Right lobe of liver (tissue), 6 donors: ENCODE data around the gene VEGFA. TPM values are rescaled to one million over a fixed set of nuclear protein-coding genes. Genes with fewer than 3 reads are reported as not detected.
A peak's percentile ranks its signal among the peaks of the same experiment; 100 is the strongest.

Experiments
- ATAC-seq, 4 donors: fragments of 200-7000 bp; cut with Tn5 transposase; one replicate each; pipeline ENCODE4 v1.9.1; 2020; ENCODE audit warnings: mild to moderate bottlenecking in 4 of 4, moderate library complexity in 4 of 4
- DNase-seq, 3 donors: peaks; one replicate each; pipeline ENCODE4 v3.0.0-alpha.2; 2020
- H3K27ac ChIP-seq, 3 donors: fragments of 200-600 bp; one replicate each; pipeline ENCODE4 v1.8.0; 2022
- H3K27me3 ChIP-seq, 2 donors: fragments of 200-600 bp; one replicate each; pipeline ENCODE4 v1.8.0; 2022
- H3K36me3 ChIP-seq, 4 donors: fragments of 200-600 bp; sonication (generic) in 1 of 4; one replicate each; pipeline versions ENCODE4 v1.5.1 to v1.8.0; 2017 to 2022; ENCODE audit warnings: control low read depth in 1 of 4
- H3K4me1 ChIP-seq, 4 donors: fragments of 200-600 bp; sonication (generic) in 1 of 4; one replicate each; pipeline versions ENCODE4 v1.5.1 to v1.8.0; 2017 to 2022; ENCODE audit warnings: control low read depth in 1 of 4
- H3K4me3 ChIP-seq, 3 donors: fragments of 200-600 bp; one replicate each; pipeline ENCODE4 v1.8.0; 2022
- H3K9me3 ChIP-seq, 4 donors: fragments of 200-600 bp; sonication (generic) in 1 of 4; one replicate each; pipeline versions ENCODE4 v1.5.1 to v1.8.0; 2017 to 2022; ENCODE audit warnings: control low read depth in 1 of 4
- POLR2A ChIP-seq: fragments of 450-650 bp; IDR thresholded peaks from one replicate; pipeline ENCODE4 v1.6.1; 2017; ENCODE audit warnings: antibody characterized with exemption, mild to moderate bottlenecking
- WGBS: methylation state at CpG from one replicate; pipeline ENCODE4 v1.1.6; 2018; ENCODE audit warnings: low coverage, low lambda C conversion rate; ENCODE audit not compliant: insufficient coverage; ENCODE audit errors: missing lambda C conversion rate; 5-methylcytosine and 5-hydroxymethylcytosine counted together
- intact Hi-C, 2 donors: fragments of 100-400 bp; cut with DNase I; formaldehyde crosslinking; loops; one replicate each; pipeline versions ENCODE4 v1.11.2 to v1.14.1; 2022
- total RNA-seq, 6 experiments: library from RNA; depleted of rRNA in 2 of 6; stranded (reverse); fragments of >200 nt in 2 of 6; fragmentation: NEBNext Ultra II Directional in 3 of 6; extraction: Animal tissue kit (Norgen Biotek cat#: 25700) in 3 of 6; gene quantifications; one replicate each; pipeline versions ENCODE4 v1.1.0 to v1.2.4, GENCODE V29; 2016 to 2023
- TF ChIP-seq, protein P1 (sequence below), 4 donors: fragments of 200-600 bp in 3 of 4; fragments of 450-650 bp in 1 of 4; IDR thresholded peaks; one replicate each; pipeline versions ENCODE4 v1.5.1 to v1.8.0; 2016 to 2022; ENCODE audit warnings: antibody characterized with exemption in 4 of 4, mild to moderate bottlenecking in 2 of 4
- donor health status: DM: no; HTN: yes; CAD: no.
- donor health status: DM: no; HTN: no; CAD: no.
- donor health status: DM: no; HTN: no; CAD: no.
- donor health status: DM: no; HTN: yes; CAD: no.
- donor health status: DM: no; HTN: yes; CAD: no.

Gene VEGFA
- total RNA-seq, 6 experiments from 2014 or later = 91.3 to 571 (median 132) TPM

DNA sequence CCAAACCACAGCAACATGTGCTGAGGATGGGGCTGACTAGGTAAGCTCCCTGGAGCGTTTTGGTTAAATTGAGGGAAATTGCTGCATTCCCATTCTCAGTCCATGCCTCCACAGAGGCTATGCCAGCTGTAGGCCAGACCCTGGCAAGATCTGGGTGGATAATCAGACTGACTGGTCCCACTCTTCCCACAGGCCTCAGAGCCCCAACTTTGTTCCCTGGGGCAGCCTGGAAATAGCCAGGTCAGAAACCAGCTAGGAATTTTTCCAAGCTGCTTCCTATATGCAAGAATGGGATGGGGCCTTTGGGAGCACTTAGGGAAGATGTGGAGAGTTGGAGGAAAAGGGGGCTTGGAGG is 1.5 kb upstream of the VEGFA start:
- Histone ChIP-seq H3K9me3 (no peaks in the 10 kb centered on the region), H3K4me1 (peaks cover 0 to 26% (median 9%) of the 10 kb centered on the region in 4 donors), H3K36me3 (no peaks in the 10 kb centered on the region), H3K27me3 (no peaks in the 10 kb centered on the region), H3K27ac (peak overlapping the region in 1 of 3 donors; percentile 96), H3K4me3 (no peak overlapping the region)
- ATAC-seq (no peak), DNase-seq (no peak)
- WGBS = 33% methylated on average over 1 of the region's 1 CpG
- intact Hi-C loops = loop anchor here (5.0 to 10.0 kb wide), 2 partner anchors 54 to 309 kb away; no protein-coding TSS in a partner anchor
- TF ChIP-seq POLR2A = no peak
- TF ChIP-seq, protein P1, sequence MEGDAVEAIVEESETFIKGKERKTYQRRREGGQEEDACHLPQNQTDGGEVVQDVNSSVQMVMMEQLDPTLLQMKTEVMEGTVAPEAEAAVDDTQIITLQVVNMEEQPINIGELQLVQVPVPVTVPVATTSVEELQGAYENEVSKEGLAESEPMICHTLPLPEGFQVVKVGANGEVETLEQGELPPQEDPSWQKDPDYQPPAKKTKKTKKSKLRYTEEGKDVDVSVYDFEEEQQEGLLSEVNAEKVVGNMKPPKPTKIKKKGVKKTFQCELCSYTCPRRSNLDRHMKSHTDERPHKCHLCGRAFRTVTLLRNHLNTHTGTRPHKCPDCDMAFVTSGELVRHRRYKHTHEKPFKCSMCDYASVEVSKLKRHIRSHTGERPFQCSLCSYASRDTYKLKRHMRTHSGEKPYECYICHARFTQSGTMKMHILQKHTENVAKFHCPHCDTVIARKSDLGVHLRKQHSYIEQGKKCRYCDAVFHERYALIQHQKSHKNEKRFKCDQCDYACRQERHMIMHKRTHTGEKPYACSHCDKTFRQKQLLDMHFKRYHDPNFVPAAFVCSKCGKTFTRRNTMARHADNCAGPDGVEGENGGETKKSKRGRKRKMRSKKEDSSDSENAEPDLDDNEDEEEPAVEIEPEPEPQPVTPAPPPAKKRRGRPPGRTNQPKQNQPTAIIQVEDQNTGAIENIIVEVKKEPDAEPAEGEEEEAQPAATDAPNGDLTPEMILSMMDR (IDR thresholded peaks at IDR 0.05) = no peak

DNA sequence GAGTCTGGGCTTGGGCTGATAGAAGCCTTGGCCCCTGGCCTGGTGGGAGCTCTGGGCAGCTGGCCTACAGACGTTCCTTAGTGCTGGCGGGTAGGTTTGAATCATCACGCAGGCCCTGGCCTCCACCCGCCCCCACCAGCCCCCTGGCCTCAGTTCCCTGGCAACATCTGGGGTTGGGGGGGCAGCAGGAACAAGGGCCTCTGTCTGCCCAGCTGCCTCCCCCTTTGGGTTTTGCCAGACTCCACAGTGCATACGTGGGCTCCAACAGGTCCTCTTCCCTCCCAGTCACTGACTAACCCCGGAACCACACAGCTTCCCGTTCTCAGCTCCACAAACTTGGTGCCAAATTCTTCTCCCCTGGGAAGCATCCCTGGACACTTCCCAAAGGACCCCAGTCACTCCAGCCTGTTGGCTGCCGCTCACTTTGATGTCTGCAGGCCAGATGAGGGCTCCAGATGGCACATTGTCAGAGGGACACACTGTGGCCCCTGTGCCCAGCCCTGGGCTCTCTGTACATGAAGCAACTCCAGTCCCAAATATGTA is 957 bp upstream of the VEGFA start:
- Histone ChIP-seq H3K27ac (peak overlapping the region in 2 of 3 donors; percentile 10 to 96), H3K36me3 (no peaks in the 10 kb centered on the region), H3K27me3 (no peaks in the 10 kb centered on the region), H3K4me1 (peaks cover 0 to 32% (median 9%) of the 10 kb centered on the region in 4 donors), H3K4me3 (peak overlapping the region in 1 of 3 donors; percentile 65), H3K9me3 (no peaks in the 10 kb centered on the region)
- ATAC-seq (peak in 1 of 4 donors; percentile 4), DNase-seq (peak in 1 of 3 donors; percentile 67)
- TF ChIP-seq POLR2A = no peak
- TF ChIP-seq, protein P1 (IDR thresholded peaks at IDR 0.05) = no peak
- intact Hi-C loops = loop anchor here (5.0 to 10.0 kb wide), 2 partner anchors 54 to 308 kb away; no protein-coding TSS in a partner anchor
- WGBS = 13% methylated on average over 3 of the region's 8 CpGs

DNA sequence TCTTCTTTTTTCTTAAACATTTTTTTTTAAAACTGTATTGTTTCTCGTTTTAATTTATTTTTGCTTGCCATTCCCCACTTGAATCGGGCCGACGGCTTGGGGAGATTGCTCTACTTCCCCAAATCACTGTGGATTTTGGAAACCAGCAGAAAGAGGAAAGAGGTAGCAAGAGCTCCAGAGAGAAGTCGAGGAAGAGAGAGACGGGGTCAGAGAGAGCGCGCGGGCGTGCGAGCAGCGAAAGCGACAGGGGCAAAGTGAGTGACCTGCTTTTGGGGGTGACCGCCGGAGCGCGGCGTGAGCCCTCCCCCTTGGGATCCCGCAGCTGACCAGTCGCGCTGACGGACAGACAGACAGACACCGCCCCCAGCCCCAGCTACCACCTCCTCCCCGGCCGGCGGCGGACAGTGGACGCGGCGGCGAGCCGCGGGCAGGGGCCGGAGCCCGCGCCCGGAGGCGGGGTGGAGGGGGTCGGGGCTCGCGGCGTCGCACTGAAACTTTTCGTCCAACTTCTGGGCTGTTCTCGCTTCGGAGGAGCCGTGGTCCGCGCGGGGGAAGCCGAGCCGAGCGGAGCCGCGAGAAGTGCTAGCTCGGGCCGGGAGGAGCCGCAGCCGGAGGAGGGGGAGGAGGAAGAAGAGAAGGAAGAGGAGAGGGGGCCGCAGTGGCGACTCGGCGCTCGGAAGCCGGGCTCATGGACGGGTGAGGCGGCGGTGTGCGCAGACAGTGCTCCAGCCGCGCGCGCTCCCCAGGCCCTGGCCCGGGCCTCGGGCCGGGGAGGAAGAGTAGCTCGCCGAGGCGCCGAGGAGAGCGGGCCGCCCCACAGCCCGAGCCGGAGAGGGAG is 580 bp downstream of the VEGFA start:
- H3K4me3 ChIP-seq = peak overlapping the region; percentile 65 to 98 (median 93)
- ATAC-seq (peak; percentile 8 to 62 (median 52)), DNase-seq (peak; percentile 80 to 92 (median 90))
- H3K27me3 ChIP-seq = no peaks in the 10 kb centered on the region
- peaks cover 0 to 7% (median 0%) of the 10 kb centered on the region in 4 donors for H3K36me3 ChIP-seq
- intact Hi-C loops = loop anchor here (5.0 to 10.0 kb wide), 2 partner anchors 54 to 312 kb away; no protein-coding TSS in a partner anchor
- peak overlapping the region; percentile 92 to 96 (median 94) for H3K27ac ChIP-seq
- WGBS = 0% methylated on average over 12 of the region's 84 CpGs
- no peaks in the 10 kb centered on the region for H3K9me3 ChIP-seq
- peaks cover 0 to 47% (median 14%) of the 10 kb centered on the region in 4 donors for H3K4me1 ChIP-seq
- TF ChIP-seq POLR2A = peak; percentile 51
- TF ChIP-seq, protein P1 (IDR thresholded peaks at IDR 0.05) = no peak

DNA sequence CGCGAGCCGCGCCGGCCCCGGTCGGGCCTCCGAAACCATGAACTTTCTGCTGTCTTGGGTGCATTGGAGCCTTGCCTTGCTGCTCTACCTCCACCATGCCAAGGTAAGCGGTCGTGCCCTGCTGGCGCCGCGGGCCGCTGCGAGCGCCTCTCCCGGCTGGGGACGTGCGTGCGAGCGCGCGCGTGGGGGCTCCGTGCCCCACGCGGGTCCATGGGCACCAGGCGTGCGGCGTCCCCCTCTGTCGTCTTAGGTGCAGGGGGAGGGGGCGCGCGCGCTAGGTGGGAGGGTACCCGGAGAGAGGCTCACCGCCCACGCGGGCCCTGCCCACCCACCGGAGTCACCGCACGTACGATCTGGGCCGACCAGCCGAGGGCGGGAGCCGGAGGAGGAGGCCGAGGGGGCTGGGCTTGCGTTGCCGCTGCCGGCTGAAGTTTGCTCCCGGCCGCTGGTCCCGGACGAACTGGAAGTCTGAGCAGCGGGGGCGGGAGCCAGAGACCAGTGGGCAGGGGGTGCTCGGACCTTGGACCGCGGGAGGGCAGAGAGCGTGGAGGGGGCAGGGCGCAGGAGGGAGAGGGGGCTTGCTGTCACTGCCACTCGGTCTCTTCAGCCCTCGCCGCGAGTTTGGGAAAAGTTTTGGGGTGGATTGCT is 1.3 kb downstream of the VEGFA start:
- ATAC-seq (peak; percentile 0 to 60 (median 44)), DNase-seq (peak; percentile 75 to 93 (median 91))
- peaks cover 0 to 54% (median 14%) of the 10 kb centered on the region in 4 donors for H3K4me1 ChIP-seq
- intact Hi-C loops = loop anchor here (5.0 to 10.0 kb wide), 2 partner anchors 53 to 311 kb away; no protein-coding TSS in a partner anchor
- peak overlapping the region; percentile 65 to 98 (median 93) for H3K4me3 ChIP-seq
- WGBS = 0% methylated on average over 13 of the region's 66 CpGs
- H3K36me3 ChIP-seq = peaks cover 0 to 7% (median 4%) of the 10 kb centered on the region in 4 donors
- TF ChIP-seq, protein P1 (IDR thresholded peaks at IDR 0.05) = no peak
- peak; percentile 61 for TF ChIP-seq POLR2A
- no peaks in the 10 kb centered on the region for H3K9me3 ChIP-seq
- peak overlapping the region; percentile 92 to 96 (median 94) for H3K27ac ChIP-seq
- no peaks in the 10 kb centered on the region for H3K27me3 ChIP-seq
